Ishikawa (cell line): ENCODE data around the gene FAM193B.

Experiments used
- CEBPB ChIP-seq: IDR thresholded peaks from 2 replicates; pipeline ENCODE4 v1.6.1; 2012
- CREB1 ChIP-seq: IDR thresholded peaks from 2 replicates; pipeline ENCODE4 v1.6.1; 2012; ENCODE audit warnings: low read depth
- EGR1 ChIP-seq: IDR thresholded peaks from 2 replicates; pipeline ENCODE4 v1.6.1; 2012
- EP300 ChIP-seq: IDR thresholded peaks from 2 replicates; pipeline ENCODE4 v1.6.1; 2012; ENCODE audit warnings: borderline replicate concordance
- FOXM1 ChIP-seq: IDR thresholded peaks from 2 replicates; pipeline ENCODE4 v1.6.1; 2012; ENCODE audit warnings: low read depth, borderline replicate concordance
- NFIC ChIP-seq: IDR thresholded peaks from 2 replicates; pipeline ENCODE4 v1.6.1; 2012
- RAD21 ChIP-seq: IDR thresholded peaks from 2 replicates; pipeline ENCODE4 v1.6.1; 2012; ENCODE audit warnings: low read depth
- TAF1 ChIP-seq: IDR thresholded peaks from 2 replicates; pipeline ENCODE4 v1.6.1; 2012; ENCODE audit warnings: low read depth, mild to moderate bottlenecking
- TCF12 ChIP-seq: IDR thresholded peaks from 2 replicates; pipeline ENCODE4 v1.6.1; 2012; ENCODE audit warnings: low read depth
- TEAD4 ChIP-seq: IDR thresholded peaks from 2 replicates; pipeline ENCODE4 v1.6.1; 2012
- YY1 ChIP-seq: IDR thresholded peaks from 2 replicates; pipeline ENCODE4 v1.6.1; 2012; ENCODE audit warnings: low read depth
- ZBTB7A ChIP-seq: IDR thresholded peaks from 2 replicates; pipeline ENCODE4 v1.6.1; 2012; ENCODE audit warnings: low read depth
- TF ChIP-seq, protein P1 (sequence below): IDR thresholded peaks from 2 replicates; pipeline ENCODE4 v1.6.1; 2012; ENCODE audit warnings: low read depth, mild to moderate bottlenecking
- TF ChIP-seq, protein P2 (sequence below): IDR thresholded peaks from 2 replicates; pipeline ENCODE4 v1.6.1; 2012
- TF ChIP-seq, protein P3 (sequence below): IDR thresholded peaks from 2 replicates; pipeline ENCODE4 v1.6.1; 2012

FAM193B gene

DNA sequence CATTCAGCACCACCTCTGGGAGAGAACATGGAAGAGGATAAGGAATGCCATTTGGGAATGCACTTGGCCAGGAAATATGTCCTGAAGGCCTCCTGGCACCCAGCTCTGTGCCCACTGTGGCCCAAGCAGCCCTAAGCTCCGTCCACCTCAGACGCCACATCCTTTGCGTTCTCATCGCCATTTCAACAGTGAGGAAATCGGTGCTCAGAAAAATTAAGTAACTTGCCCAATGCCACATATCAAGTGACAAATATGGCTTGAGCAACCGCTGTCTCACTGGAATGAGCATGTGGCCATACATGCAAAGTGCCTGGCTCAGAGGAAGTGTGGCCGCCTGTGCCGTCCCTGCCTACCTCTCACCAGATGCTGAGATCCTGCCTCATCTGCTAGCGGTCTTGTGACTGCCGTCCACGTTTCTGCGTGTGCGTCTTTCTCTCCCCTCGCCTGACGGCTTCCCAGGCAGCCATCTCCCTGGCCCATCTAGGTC lies 43.8 kb downstream of the FAM193B start:
- TF ChIP-seq TAF1 (no peak), CREB1 (no peak), TCF12 (no peak), RAD21 (no peak), NFIC (no peak), TEAD4 (no peak), EGR1 (no peak), ZBTB7A (no peak), FOXM1 (no peak), YY1 (no peak), EP300 (no peak), CEBPB (no peak)
- TF ChIP-seq, protein P1, sequence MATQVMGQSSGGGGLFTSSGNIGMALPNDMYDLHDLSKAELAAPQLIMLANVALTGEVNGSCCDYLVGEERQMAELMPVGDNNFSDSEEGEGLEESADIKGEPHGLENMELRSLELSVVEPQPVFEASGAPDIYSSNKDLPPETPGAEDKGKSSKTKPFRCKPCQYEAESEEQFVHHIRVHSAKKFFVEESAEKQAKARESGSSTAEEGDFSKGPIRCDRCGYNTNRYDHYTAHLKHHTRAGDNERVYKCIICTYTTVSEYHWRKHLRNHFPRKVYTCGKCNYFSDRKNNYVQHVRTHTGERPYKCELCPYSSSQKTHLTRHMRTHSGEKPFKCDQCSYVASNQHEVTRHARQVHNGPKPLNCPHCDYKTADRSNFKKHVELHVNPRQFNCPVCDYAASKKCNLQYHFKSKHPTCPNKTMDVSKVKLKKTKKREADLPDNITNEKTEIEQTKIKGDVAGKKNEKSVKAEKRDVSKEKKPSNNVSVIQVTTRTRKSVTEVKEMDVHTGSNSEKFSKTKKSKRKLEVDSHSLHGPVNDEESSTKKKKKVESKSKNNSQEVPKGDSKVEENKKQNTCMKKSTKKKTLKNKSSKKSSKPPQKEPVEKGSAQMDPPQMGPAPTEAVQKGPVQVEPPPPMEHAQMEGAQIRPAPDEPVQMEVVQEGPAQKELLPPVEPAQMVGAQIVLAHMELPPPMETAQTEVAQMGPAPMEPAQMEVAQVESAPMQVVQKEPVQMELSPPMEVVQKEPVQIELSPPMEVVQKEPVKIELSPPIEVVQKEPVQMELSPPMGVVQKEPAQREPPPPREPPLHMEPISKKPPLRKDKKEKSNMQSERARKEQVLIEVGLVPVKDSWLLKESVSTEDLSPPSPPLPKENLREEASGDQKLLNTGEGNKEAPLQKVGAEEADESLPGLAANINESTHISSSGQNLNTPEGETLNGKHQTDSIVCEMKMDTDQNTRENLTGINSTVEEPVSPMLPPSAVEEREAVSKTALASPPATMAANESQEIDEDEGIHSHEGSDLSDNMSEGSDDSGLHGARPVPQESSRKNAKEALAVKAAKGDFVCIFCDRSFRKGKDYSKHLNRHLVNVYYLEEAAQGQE, result no peak
- TF ChIP-seq, protein P2, sequence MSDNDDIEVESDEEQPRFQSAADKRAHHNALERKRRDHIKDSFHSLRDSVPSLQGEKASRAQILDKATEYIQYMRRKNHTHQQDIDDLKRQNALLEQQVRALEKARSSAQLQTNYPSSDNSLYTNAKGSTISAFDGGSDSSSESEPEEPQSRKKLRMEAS, result no peak
- TF ChIP-seq, protein P3, sequence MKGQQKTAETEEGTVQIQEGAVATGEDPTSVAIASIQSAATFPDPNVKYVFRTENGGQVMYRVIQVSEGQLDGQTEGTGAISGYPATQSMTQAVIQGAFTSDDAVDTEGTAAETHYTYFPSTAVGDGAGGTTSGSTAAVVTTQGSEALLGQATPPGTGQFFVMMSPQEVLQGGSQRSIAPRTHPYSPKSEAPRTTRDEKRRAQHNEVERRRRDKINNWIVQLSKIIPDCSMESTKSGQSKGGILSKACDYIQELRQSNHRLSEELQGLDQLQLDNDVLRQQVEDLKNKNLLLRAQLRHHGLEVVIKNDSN, result no peak

DNA sequence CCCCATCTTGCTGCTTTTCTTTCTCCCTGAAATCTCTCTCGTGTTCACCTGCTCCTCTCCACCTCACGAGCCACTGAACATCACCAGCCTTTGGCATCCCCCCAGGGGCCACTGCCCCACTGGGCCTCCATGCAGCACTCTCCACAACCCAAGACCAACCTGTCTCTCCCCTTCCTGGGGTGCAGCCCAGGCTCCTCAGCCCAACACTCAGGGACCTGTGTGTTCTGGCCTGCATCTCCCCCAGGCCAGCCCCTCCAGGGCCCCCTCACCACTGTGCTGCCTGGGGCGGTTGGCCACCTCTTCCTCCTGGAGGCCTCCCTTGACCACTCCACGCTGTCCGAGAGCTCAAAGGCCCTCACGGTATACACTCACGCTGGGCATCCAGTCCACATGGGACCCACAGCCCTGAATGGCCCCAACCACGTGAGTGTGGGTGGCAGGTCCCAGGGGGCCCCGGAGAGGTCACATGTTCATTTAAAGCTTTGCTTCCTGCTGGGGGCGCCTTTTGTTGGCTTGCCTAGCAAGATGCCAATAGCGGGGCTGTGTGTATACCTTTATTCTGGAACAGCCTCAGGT lies 44.3 kb downstream of the FAM193B start:
- no peak for TF ChIP-seq TCF12
- TF ChIP-seq, protein P3, result no peak
- no peak for TF ChIP-seq CEBPB
- no peak for TF ChIP-seq EGR1
- TF ChIP-seq FOXM1, result no peak
- no peak for TF ChIP-seq ZBTB7A
- TF ChIP-seq, protein P1, result no peak
- TF ChIP-seq YY1, result no peak
- no peak for TF ChIP-seq TEAD4
- TF ChIP-seq TAF1, result no peak
- TF ChIP-seq RAD21, result no peak
- TF ChIP-seq EP300, result no peak
- TF ChIP-seq NFIC, result no peak
- TF ChIP-seq CREB1, result no peak
- TF ChIP-seq, protein P2, result no peak

DNA sequence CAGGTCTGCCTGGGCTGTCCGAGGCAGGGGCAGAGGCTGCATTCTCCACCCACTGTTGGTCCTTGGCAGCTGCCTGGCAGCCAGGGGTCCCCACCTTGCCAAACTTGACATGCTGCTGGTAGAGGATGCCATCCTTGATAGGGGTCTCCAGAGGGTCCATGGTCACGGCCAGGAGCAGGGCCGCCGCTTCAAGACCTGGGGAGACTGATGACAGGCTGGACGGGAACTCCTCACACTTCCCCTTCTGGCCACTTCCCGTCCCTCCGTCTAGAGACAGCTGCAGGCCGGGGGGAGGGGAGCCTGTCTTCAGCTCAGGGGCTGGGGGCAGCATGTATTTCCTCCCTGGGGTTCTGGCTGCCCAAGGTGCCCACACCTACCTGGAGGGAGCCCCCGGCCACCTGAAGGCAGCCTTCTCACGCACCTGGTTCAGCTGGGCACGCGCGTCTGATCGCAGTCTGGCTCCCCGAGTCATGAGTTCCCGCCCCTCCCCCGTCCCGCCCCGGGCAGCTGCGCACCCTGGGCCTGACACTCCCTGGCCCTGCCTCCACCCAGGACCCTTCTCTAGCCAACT lies 44.9 kb downstream of the FAM193B start, which contains the start of gene DOK3:
TSS of gene DOK3 (minus strand) at position 446 of the 571 bp plus-strand sequence. CDS start at position 160, 286 bp downstream.
- TF ChIP-seq EGR1, result no peak
- no peak for TF ChIP-seq EP300

DNA sequence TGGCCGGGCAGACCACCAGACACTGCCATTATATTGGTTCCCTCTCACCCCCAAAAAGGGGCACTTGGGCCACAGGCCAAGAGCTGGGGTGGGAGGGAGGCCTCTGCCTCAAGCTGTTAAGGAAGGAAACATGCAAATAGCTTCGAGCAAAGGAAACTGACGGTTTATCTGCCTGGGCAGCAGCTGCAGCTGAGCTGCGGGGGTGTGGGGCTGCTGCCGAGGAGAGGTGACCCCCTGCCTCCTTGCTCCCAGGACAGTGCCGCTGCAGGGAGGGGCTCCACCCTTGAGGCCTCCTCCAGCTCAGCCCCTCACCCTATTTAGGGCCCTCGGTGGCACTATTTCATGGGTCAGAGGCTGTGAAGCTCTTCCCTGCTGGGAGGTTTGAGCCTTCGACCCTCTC lies 45.5 kb downstream of the FAM193B start:
- no peak for TF ChIP-seq TAF1
- no peak for TF ChIP-seq EGR1
- TF ChIP-seq, protein P3, result no peak
- TF ChIP-seq, protein P1, result no peak
- TF ChIP-seq YY1, result no peak
- no peak for TF ChIP-seq FOXM1
- no peak for TF ChIP-seq ZBTB7A
- TF ChIP-seq NFIC, result no peak
- TF ChIP-seq EP300, result no peak
- no peak for TF ChIP-seq CREB1
- no peak for TF ChIP-seq TCF12
